GM10266 (cell line): ENCODE measurements around the gene ZNHIT1.

Experiments
- DNase-seq: peaks from one replicate; pipeline ENCODE4 v3.0.0; 2012; ENCODE audit errors: extremely low spot score
- CTCF ChIP-seq: IDR thresholded peaks from 2 replicates; pipeline ENCODE4 v1.5.1; 2012; ENCODE audit warnings: mild to moderate bottlenecking, low read depth; ENCODE audit not compliant: control insufficient read depth, insufficient read depth; ENCODE audit errors: missing control alignments

Gene ZNHIT1

DNA sequence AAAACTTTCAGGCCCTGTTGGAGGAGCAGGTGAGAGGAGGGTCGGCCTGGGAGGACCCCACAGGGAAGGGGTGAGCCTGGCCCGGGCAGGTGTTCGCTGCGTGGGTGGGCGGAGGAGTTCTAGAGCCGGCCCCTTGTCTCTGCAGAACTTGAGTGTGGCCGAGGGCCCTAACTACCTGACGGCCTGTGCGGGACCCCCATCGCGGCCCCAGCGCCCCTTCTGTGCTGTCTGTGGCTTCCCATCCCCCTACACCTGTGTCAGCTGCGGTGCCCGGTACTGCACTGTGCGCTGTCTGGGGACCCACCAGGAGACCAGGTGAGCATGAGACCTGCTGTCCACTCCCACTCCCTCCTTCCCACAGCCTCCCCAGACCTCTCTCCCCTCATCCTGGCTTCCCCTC, 5.6 kb downstream of the ZNHIT1 start:
- no peak for TF ChIP-seq CTCF
- DNase-seq: no peak

- TF ChIP-seq CTCF: no peak
- no peak for DNase-seq
Measured at GRCh38 chr7:101225650-101226049, 7.7 kb downstream of the ZNHIT1 start.

DNA sequence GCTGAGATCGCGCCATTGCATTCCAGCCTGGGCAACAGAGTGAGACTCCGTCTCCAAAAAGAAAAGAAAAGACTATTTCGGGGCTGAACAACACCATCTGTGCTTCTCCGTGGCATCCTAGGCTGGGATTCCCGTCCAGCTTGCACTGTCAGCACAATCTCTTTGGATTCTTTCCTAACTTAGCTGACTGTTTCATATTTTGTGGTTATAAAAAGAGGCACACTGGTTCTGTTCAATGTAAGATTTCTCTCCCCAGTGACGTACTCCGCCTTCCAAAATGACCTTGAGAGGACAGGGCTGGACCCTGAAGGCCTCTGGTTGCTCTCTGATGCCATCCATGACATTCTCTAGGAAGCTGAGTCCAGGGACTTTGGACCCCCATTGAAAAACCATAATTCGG, 8.8 kb downstream of the ZNHIT1 start:
- DNase-seq: no peak
- TF ChIP-seq CTCF: no peak

- DNase-seq: no peak
- no peak for TF ChIP-seq CTCF
Measured at GRCh38 chr7:101231644-101232043, 13.7 kb downstream of the ZNHIT1 start.

GRCh38 chr7:101232141-101232850, 14.3 kb downstream of the ZNHIT1 start:
- no peak for DNase-seq
- TF ChIP-seq CTCF: no peak

DNA sequence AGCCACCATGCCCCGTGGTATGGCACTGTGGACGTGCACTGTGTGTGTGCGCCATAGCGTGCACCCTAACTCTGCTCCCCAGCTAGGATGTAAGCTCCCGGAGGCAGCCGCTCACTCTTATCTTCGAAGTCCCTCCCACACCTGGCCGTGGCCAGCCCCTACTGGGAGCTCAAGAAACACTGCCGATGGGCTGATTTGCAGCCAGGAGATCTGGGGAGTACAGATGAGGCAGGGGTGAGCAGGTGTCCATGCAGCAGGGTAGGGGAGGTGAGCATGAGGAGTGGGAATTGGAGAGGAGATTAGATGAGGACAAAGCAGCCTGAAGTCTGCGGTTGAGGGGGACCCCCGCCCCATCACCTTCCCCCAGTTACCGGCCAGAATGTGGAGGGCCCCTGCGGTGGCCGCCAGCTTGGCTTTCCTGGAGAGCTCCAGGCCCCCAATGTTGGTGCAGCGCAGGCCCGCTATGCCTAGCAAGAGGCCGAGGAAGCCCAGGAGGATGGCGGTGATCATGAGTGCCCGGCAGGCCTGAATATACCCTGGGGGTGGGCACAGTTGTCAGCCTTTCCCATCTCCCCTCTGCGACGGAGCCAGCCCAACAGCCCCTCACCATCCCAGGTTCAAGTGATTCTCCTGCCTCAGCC, 16.1 kb downstream of the ZNHIT1 start:
- no peak for TF ChIP-seq CTCF
- DNase-seq: no peak

- DNase-seq: no peak
- no peak for TF ChIP-seq CTCF
Measured at GRCh38 chr7:101234636-101235035, 16.7 kb downstream of the ZNHIT1 start.
